GM12874 (cell line): ENCODE measurements around the gene AIG1.

Experiments used
- TF ChIP-seq, protein P1 (sequence below): IDR thresholded peaks from 2 replicates; pipeline ENCODE4 v1.5.1; 2011; ENCODE audit warnings: low read depth, mild to moderate bottlenecking, control low read depth, low read length, moderate library complexity; ENCODE audit not compliant: insufficient read depth

The AIG1 gene

DNA sequence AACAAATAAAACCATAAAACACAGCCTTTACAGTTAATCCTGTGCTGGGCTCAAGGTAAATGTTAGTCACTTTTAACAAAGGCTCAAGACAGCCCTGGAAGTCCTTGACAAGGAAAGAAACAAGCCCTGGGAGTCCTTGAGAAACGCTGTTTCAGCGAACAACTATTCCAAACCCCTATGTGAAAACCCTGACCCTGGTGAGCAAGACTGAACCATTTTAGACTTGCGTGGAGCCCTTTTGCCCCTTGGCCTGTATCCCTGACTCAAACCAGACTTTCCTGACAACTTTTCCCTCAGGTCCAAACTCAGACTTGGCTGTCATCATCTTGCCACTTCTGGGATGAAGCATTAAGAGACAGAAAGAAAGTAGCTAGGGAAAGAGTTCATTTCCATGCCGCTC, 180.4 kb downstream of the AIG1 start:
- TF ChIP-seq, protein P1, sequence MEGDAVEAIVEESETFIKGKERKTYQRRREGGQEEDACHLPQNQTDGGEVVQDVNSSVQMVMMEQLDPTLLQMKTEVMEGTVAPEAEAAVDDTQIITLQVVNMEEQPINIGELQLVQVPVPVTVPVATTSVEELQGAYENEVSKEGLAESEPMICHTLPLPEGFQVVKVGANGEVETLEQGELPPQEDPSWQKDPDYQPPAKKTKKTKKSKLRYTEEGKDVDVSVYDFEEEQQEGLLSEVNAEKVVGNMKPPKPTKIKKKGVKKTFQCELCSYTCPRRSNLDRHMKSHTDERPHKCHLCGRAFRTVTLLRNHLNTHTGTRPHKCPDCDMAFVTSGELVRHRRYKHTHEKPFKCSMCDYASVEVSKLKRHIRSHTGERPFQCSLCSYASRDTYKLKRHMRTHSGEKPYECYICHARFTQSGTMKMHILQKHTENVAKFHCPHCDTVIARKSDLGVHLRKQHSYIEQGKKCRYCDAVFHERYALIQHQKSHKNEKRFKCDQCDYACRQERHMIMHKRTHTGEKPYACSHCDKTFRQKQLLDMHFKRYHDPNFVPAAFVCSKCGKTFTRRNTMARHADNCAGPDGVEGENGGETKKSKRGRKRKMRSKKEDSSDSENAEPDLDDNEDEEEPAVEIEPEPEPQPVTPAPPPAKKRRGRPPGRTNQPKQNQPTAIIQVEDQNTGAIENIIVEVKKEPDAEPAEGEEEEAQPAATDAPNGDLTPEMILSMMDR, result no peak

- TF ChIP-seq, protein P1, result no peak
These were observed 181.2 kb downstream of the AIG1 start for GRCh38 chr6:143241911-143242310.

DNA sequence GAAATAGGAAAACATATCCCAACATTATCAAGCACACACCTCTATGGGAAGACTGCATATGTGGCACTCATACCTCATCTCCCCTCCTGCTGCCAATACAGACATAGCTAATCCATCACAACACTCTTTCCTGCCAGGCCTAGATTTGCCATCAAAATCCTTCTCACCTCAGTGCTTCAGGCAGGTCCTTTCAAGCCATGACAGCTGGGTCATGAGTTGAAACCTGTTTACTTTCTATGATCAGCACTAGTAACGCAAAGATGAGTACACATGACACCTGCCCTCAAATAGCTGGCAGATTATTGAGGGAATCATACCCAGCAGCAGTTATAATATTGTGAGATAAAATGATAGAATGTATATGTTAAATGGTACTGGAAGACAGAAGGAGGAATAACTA, 183.1 kb downstream of the AIG1 start:
- TF ChIP-seq, protein P1, result no peak

DNA sequence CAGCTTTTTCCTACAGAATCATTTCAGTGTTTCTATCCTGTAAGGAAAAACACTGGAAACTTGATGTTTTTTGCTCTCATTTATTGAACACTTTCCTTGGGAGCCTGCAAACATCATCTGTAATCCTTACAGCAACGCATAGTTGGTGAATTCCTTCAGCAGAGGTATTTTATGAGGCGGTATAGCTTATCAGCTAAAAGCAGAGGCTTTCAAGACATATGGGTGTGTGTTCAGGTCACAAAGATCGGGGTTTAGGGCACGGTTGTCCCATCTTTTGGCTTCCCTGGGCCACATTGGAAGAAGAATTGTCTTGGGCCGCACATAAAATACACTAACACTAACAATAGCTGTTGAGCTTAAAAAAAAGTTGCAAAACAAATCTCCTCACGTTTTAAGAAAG, 185.0 kb downstream of the AIG1 start:
- TF ChIP-seq, protein P1, result no peak

- TF ChIP-seq, protein P1, result no peak
These were observed 186.9 kb downstream of the AIG1 start for GRCh38 chr6:143247586-143247985.

DNA sequence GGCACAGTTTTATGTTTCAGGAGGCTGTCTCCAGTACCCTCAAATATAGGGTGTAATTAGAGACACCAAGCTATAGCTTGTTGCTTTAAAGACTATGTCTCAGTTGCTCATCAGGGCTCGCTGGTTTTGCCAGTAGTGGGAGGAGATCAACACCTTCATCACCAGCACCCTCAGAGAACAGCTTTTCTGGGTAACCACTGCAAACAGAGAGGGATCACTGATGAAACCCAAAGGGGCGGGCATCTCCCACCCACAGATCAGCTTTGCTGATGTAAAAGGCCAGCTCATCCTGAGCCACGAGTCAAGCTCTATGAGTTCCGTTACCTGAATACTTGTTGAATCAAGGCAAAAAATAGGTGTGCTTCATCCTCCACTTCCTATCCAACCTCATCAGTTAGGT, 187.7 kb downstream of the AIG1 start:
- TF ChIP-seq, protein P1, result no peak

DNA sequence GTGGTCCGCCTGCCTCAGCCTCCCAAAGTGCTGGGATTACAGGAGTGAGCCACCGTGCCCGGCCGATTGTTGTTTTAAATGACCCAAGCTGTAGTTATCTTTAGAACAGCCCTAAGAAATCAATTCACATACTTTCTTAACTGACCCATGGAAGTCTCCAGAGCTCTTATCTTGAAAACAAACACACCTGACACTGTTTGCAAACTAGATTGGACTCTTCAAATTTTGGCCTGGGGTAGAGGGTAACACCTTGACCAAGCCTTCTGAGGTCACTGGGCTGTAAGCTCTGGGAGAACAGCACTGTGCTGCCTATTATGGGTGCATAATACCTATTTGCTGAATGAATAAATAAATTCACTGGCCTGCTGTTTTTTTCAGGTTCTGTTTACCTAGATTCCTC, 190.6 kb downstream of the AIG1 start:
- TF ChIP-seq, protein P1, result no peak

DNA sequence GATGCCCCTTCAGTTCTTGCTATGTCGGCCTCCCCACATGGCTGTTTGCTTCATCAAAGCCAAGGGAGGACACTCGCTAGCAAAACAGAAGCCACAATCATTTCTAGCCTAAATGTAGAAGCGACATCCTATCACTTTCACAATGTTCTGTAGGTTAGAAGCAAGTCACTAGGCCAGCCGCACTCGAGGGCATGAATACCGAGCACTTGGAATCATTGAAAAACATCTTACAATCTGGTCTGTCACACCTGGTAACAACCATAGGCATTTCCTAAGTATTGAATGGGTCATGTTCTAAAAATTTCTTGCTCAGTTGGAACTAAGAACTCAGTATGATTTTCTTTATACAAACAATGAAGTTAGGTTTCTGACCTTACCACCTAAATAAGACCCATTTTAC, 192.3 kb downstream of the AIG1 start:
- TF ChIP-seq, protein P1, result no peak
